Neural cell (in vitro differentiated cells): ENCODE results near the gene GCNT2. TPM values are rescaled to one million over a fixed set of nuclear protein-coding genes. Genes with fewer than 3 reads are reported as not detected.

Experiments used
- H2AFZ ChIP-seq: fragments of 200-600, 300-800 bp; sonication (generic), shearing (Covaris generic); 2 replicates; pipeline ENCODE4 v1.6.0; 2014; ENCODE audit warnings: low read depth, mild to moderate bottlenecking, antibody characterized with exemption, low read length, moderate library complexity
- H3F3A ChIP-seq: fragments of 200-600 bp; shearing (Covaris generic); 2 replicates; pipeline ENCODE4 v1.6.1; 2016; ENCODE audit warnings: mild to moderate bottlenecking, moderate library complexity, mixed read lengths, antibody characterized with exemption, low read length; ENCODE audit not compliant: insufficient read depth, poor library complexity, severe bottlenecking
- H3K27ac ChIP-seq: fragments of 200-600, 300-800 bp; sonication (generic), shearing (Covaris generic); 2 replicates; pipeline ENCODE4 v1.5.1; 2014; ENCODE audit warnings: mild to moderate bottlenecking, low read length, moderate library complexity
- H3K27me3 ChIP-seq: fragments of 300-800, 200-600 bp; sonication (generic), shearing (Covaris generic); 2 replicates; pipeline ENCODE4 v1.6.0; 2014; ENCODE audit warnings: mild to moderate bottlenecking, low read depth, low read length, moderate library complexity; ENCODE audit not compliant: insufficient read depth
- H3K36me3 ChIP-seq: fragments of 300-800, 200-600 bp; sonication (generic), shearing (Covaris generic); 2 replicates; pipeline ENCODE4 v1.5.1; 2014; ENCODE audit warnings: mild to moderate bottlenecking, antibody characterized with exemption, low read length, moderate library complexity; ENCODE audit not compliant: insufficient read depth
- H3K4me2 ChIP-seq: fragments of 300-800, 200-600 bp; sonication (generic), shearing (Covaris generic); 2 replicates; pipeline ENCODE4 v1.6.0; 2014; ENCODE audit warnings: mild to moderate bottlenecking, low read length
- H3K4me3 ChIP-seq: fragments of 300-800, 200-600 bp; sonication (generic), shearing (Covaris generic); 2 replicates; pipeline ENCODE4 v1.5.1; 2014; ENCODE audit warnings: mild to moderate bottlenecking, low read length, moderate library complexity
- H3K79me2 ChIP-seq: fragments of 200-600 bp; shearing (Covaris generic); replicated peaks from 2 replicates; pipeline ENCODE4 v1.6.0; 2014; ENCODE audit warnings: mild to moderate bottlenecking, low read length, moderate library complexity; ENCODE audit not compliant: insufficient read depth
- H3K9ac ChIP-seq: fragments of 300-800, 200-600 bp; sonication (generic), shearing (Covaris generic); 2 replicates; pipeline ENCODE4 v1.6.1; 2016; ENCODE audit warnings: mild to moderate bottlenecking, low read length, mixed read lengths
- H3K9me2 ChIP-seq: fragments of 200-600 bp; shearing (Covaris generic); 2 replicates; pipeline ENCODE4 v1.6.1; 2016; ENCODE audit warnings: mild to moderate bottlenecking, low read length, mixed read lengths; ENCODE audit not compliant: insufficient read depth
- H3K9me3 ChIP-seq: fragments of 200-600, 300-800 bp; sonication (generic), shearing (Covaris generic); 2 replicates; pipeline ENCODE4 v1.6.1; 2016; ENCODE audit warnings: mild to moderate bottlenecking, mixed run types, low read length, moderate library complexity, mixed read lengths
- H4K20me1 ChIP-seq: fragments of 200-600 bp; shearing (Covaris generic); 2 replicates; pipeline ENCODE4 v1.6.1; 2016; ENCODE audit warnings: mild to moderate bottlenecking, mixed run types; ENCODE audit not compliant: insufficient read depth
- EP300 ChIP-seq: fragments of 450-650 bp; conservative IDR thresholded peaks from 2 replicates; pipeline ENCODE4 v1.6.1; 2014; ENCODE audit warnings: antibody characterized with exemption, mild to moderate bottlenecking, moderate library complexity; ENCODE audit not compliant: poor library complexity, severe bottlenecking
- EZH2 ChIP-seq: fragments of 200-600, 300-800 bp; shearing (Covaris generic), sonication (generic); IDR thresholded peaks from 2 replicates; pipeline ENCODE4 v1.6.1; 2014; ENCODE audit warnings: antibody characterized with exemption, low read length, borderline replicate concordance, mild to moderate bottlenecking; ENCODE audit not compliant: insufficient read depth, poor library complexity, severe bottlenecking
- MXI1 ChIP-seq: fragments of 450-650 bp; conservative IDR thresholded peaks from 2 replicates; pipeline ENCODE4 v1.6.1; 2014; ENCODE audit warnings: antibody characterized with exemption, mild to moderate bottlenecking; ENCODE audit not compliant: poor library complexity, severe bottlenecking
- POLR2AphosphoS5 ChIP-seq: IDR thresholded peaks from 2 replicates; pipeline ENCODE4 v1.6.1; 2012
- RAD21 ChIP-seq: fragments of 450-650 bp; conservative IDR thresholded peaks from 2 replicates; pipeline ENCODE4 v1.6.1; 2014; ENCODE audit warnings: antibody characterized with exemption, mild to moderate bottlenecking, moderate library complexity
- SMC3 ChIP-seq: fragments of 450-650 bp; conservative IDR thresholded peaks from 2 replicates; pipeline ENCODE4 v1.6.1; 2014; ENCODE audit warnings: antibody characterized with exemption, mild to moderate bottlenecking, moderate library complexity; ENCODE audit not compliant: poor library complexity
- TAF1 ChIP-seq: IDR thresholded peaks from 2 replicates; pipeline ENCODE4 v1.6.1; 2012; ENCODE audit warnings: low read depth
- polyA plus RNA-seq: library from polyadenylated mRNA; depleted of rRNA; stranded (reverse); fragments of >200 nt; gene quantifications from 2 replicates; pipeline ENCODE4 v1.2.3, GENCODE V29; 2014
- TF ChIP-seq, protein P1 (sequence below): fragments of 450-650 bp; IDR thresholded peaks from 2 replicates; pipeline ENCODE4 v1.5.1; 2014; ENCODE audit warnings: antibody characterized with exemption, mild to moderate bottlenecking, moderate library complexity; ENCODE audit not compliant: poor library complexity, severe bottlenecking
- TF ChIP-seq, protein P2 (sequence below): IDR thresholded peaks from 2 replicates; pipeline ENCODE4 v1.6.1; 2012; ENCODE audit warnings: borderline replicate concordance

Gene GCNT2
- polyA plus RNA-seq, 1 donor from 2014 or later = 9.4 TPM

DNA sequence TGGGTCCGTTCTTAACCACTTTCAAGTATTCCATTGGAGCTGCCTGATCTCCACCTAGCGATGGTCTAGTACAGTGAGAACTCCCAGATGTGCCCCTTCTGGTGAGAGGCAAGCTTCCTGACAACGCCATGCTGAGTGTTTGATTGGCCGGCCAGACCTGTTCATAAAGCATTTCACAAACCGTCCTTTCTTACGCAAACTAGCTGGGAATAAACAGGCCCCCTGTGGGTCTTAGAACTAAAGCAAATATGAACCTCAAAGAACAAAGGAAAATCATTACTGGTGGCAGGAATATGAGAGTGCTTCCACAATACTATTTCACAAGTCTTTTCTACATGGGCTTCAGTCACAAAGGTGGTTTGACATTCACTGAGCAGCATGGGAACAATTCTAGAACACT is 15.6 kb upstream of the GCNT2 start:
- Histone ChIP-seq H3K27me3 (no peaks in the 10 kb centered on the region), H3K79me2 (no peaks in the 10 kb centered on the region), H3K27ac (no peak overlapping the region), H2AFZ (no peak overlapping the region), H3K9ac (no peak overlapping the region), H3F3A (no peaks in the 10 kb centered on the region), H4K20me1 (no peaks in the 10 kb centered on the region), H3K9me3 (no peaks in the 10 kb centered on the region), H3K4me2 (no peak overlapping the region), H3K4me3 (no peak overlapping the region), H3K9me2 (no peaks in the 10 kb centered on the region), H3K36me3 (no peaks in the 10 kb centered on the region)
- TF ChIP-seq, protein P1, sequence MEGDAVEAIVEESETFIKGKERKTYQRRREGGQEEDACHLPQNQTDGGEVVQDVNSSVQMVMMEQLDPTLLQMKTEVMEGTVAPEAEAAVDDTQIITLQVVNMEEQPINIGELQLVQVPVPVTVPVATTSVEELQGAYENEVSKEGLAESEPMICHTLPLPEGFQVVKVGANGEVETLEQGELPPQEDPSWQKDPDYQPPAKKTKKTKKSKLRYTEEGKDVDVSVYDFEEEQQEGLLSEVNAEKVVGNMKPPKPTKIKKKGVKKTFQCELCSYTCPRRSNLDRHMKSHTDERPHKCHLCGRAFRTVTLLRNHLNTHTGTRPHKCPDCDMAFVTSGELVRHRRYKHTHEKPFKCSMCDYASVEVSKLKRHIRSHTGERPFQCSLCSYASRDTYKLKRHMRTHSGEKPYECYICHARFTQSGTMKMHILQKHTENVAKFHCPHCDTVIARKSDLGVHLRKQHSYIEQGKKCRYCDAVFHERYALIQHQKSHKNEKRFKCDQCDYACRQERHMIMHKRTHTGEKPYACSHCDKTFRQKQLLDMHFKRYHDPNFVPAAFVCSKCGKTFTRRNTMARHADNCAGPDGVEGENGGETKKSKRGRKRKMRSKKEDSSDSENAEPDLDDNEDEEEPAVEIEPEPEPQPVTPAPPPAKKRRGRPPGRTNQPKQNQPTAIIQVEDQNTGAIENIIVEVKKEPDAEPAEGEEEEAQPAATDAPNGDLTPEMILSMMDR = no peak
- TF ChIP-seq POLR2AphosphoS5 (no peak), TAF1 (no peak), MXI1 (no peak), EP300 (no peak), SMC3 (no peak), EZH2 (no peak)

DNA sequence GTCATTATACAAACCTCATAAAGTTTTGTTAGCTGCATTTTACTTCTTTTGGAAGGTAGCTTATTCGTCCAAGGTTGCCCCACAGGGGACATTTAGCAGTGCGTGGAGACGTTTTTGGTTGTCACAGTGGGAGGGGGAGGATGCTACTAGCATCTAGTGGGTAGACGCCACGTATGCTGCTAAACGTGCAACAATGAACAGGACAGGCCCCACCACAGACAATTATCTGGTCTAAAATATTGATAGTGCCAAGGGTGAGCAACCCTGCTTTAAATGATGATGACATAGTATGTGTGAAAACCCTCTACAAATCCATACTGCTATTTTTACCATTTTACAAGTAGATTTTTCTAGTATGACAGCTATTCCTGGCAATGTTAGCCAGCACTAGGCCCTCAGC is 13.9 kb upstream of the GCNT2 start:
- H3K27me3 ChIP-seq = no peaks in the 10 kb centered on the region

More for the DNA sequence above, 13.9 kb upstream of the GCNT2 start:
- Histone ChIP-seq H2AFZ (no peak overlapping the region), H3K4me2 (no peak overlapping the region), H3K27ac (no peak overlapping the region), H3K79me2 (no peaks in the 10 kb centered on the region), H4K20me1 (no peaks in the 10 kb centered on the region), H3K9ac (no peak overlapping the region), H3K9me3 (no peaks in the 10 kb centered on the region), H3K36me3 (no peaks in the 10 kb centered on the region), H3K4me3 (no peak overlapping the region), H3K9me2 (no peaks in the 10 kb centered on the region), H3F3A (no peaks in the 10 kb centered on the region)
- TF ChIP-seq MXI1 = no peak
- TF ChIP-seq, protein P2, sequence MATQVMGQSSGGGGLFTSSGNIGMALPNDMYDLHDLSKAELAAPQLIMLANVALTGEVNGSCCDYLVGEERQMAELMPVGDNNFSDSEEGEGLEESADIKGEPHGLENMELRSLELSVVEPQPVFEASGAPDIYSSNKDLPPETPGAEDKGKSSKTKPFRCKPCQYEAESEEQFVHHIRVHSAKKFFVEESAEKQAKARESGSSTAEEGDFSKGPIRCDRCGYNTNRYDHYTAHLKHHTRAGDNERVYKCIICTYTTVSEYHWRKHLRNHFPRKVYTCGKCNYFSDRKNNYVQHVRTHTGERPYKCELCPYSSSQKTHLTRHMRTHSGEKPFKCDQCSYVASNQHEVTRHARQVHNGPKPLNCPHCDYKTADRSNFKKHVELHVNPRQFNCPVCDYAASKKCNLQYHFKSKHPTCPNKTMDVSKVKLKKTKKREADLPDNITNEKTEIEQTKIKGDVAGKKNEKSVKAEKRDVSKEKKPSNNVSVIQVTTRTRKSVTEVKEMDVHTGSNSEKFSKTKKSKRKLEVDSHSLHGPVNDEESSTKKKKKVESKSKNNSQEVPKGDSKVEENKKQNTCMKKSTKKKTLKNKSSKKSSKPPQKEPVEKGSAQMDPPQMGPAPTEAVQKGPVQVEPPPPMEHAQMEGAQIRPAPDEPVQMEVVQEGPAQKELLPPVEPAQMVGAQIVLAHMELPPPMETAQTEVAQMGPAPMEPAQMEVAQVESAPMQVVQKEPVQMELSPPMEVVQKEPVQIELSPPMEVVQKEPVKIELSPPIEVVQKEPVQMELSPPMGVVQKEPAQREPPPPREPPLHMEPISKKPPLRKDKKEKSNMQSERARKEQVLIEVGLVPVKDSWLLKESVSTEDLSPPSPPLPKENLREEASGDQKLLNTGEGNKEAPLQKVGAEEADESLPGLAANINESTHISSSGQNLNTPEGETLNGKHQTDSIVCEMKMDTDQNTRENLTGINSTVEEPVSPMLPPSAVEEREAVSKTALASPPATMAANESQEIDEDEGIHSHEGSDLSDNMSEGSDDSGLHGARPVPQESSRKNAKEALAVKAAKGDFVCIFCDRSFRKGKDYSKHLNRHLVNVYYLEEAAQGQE = no peak
- TF ChIP-seq SMC3 = no peak
- TF ChIP-seq EZH2 = no peak
- TF ChIP-seq, protein P1 = no peak
- TF ChIP-seq RAD21 = no peak
- TF ChIP-seq EP300 = no peak
- no peak for TF ChIP-seq TAF1
